DND-41 (cell line): Measurements from ENCODE around the gene ESR1.

ENCODE experiments used
- ATAC-seq: fragments of 200-7000 bp; cut with Tn5 transposase; 3 replicates; pipeline ENCODE4 v1.9.1; 2021; ENCODE audit warnings: low read depth; ENCODE audit not compliant: insufficient read depth
- DNase-seq: peaks from one replicate; pipeline ENCODE4 v3.0.0-alpha.2; 2020
- H2AFZ ChIP-seq: 2 replicates; pipeline ENCODE4 v1.6.0; 2012; ENCODE audit warnings: low read depth, low read length
- H3K27ac ChIP-seq: 2 replicates; pipeline ENCODE4 v1.5.1; 2012; ENCODE audit warnings: low read length, inconsistent platforms
- H3K27me3 ChIP-seq: fragments of 200-600 bp; sonication (generic); 2 replicates; pipeline ENCODE4 v1.6.0; 2012; ENCODE audit warnings: low read length, mild to moderate bottlenecking, inconsistent platforms; ENCODE audit not compliant: insufficient read depth, poor library complexity
- H3K36me3 ChIP-seq: 2 replicates; pipeline ENCODE4 v1.5.1; 2012; ENCODE audit warnings: low read length, inconsistent platforms; ENCODE audit not compliant: insufficient read depth
- H3K4me1 ChIP-seq: 2 replicates; pipeline ENCODE4 v1.5.1; 2012; ENCODE audit warnings: mild to moderate bottlenecking, low read length; ENCODE audit not compliant: insufficient read depth
- H3K4me2 ChIP-seq: 2 replicates; pipeline ENCODE4 v1.6.0; 2012; ENCODE audit warnings: mild to moderate bottlenecking, moderate library complexity, low read length, inconsistent platforms; ENCODE audit not compliant: insufficient read depth
- H3K4me3 ChIP-seq, 2 experiments: fragments of 200-600 bp in 1 of 2; shearing (Covaris generic) in 1 of 2; 2 replicates each; pipeline ENCODE4 v1.5.1; 2012 to 2016; ENCODE audit warnings: inconsistent platforms in 2 of 2, low read length in 2 of 2, mild to moderate bottlenecking in 2 of 2, low read depth in 1 of 2, moderate library complexity in 1 of 2
- H3K79me2 ChIP-seq: 2 replicates; pipeline ENCODE4 v1.6.0; 2012; ENCODE audit warnings: low read length, inconsistent platforms; ENCODE audit not compliant: insufficient read depth
- H3K9ac ChIP-seq: 2 replicates; pipeline ENCODE4 v1.6.0; 2012; ENCODE audit warnings: low read depth, mild to moderate bottlenecking, inconsistent platforms, low read length, moderate library complexity
- H3K9me3 ChIP-seq: 2 replicates; pipeline ENCODE4 v1.5.1; 2012; ENCODE audit warnings: low read length, moderate library complexity, mild to moderate bottlenecking, inconsistent platforms; ENCODE audit not compliant: insufficient read depth, severe bottlenecking
- H4K20me1 ChIP-seq: 2 replicates; pipeline ENCODE4 v1.6.0; 2012; ENCODE audit warnings: low read length; ENCODE audit not compliant: insufficient read depth
- CTCF ChIP-seq: IDR thresholded peaks from 2 replicates; pipeline ENCODE4 v1.5.1; 2012; ENCODE audit warnings: borderline replicate concordance, low read length, moderate library complexity, mild to moderate bottlenecking; ENCODE audit not compliant: poor library complexity, severe bottlenecking; ENCODE audit errors: extremely low read depth
- EZH2 ChIP-seq: IDR thresholded peaks from 3 replicates; pipeline ENCODE4 v1.6.1; 2012; ENCODE audit warnings: borderline replicate concordance, low read depth, mild to moderate bottlenecking, moderate library complexity, low read length, inconsistent platforms; ENCODE audit not compliant: severe bottlenecking

ESR1 gene

GRCh38 chr6:152118224-152118623, 310.7 kb downstream of the ESR1 start:
- Histone ChIP-seq H4K20me1 (no peaks in the 10 kb centered on the region), H3K4me1 (no peaks in the 10 kb centered on the region), H3K4me2 (no peak overlapping the region), H3K79me2 (no peaks in the 10 kb centered on the region), H3K4me3 (no peak overlapping the region), H3K27ac (no peak overlapping the region), H3K9me3 (no peaks in the 10 kb centered on the region), H2AFZ (no peak overlapping the region), H3K36me3 (peaks cover 6% of the 10 kb centered on the region; the same call in 1 of the 2 replicates), H3K9ac (no peak overlapping the region), H3K27me3 (no peaks in the 10 kb centered on the region)
- DNase-seq (no peak), ATAC-seq (no peak)
- TF ChIP-seq EZH2 (no peak), CTCF (no peak)

- H3K79me2 ChIP-seq, result no peaks in the 10 kb centered on the region
- H3K4me1 ChIP-seq, result no peaks in the 10 kb centered on the region
- H3K4me2 ChIP-seq, result no peak overlapping the region
- TF ChIP-seq EZH2 (no peak), CTCF (no peak)
- no peaks in the 10 kb centered on the region for H3K27me3 ChIP-seq
- H3K27ac ChIP-seq, result no peak overlapping the region
- no peak overlapping the region for H3K4me3 ChIP-seq
- peaks cover 6% of the 10 kb centered on the region; the same call in 1 of the 2 replicates for H3K36me3 ChIP-seq
- H4K20me1 ChIP-seq, result no peaks in the 10 kb centered on the region
- H3K9ac ChIP-seq, result no peak overlapping the region
- no peak overlapping the region for H2AFZ ChIP-seq
- DNase-seq, result no peak
- ATAC-seq, result no peak
- no peaks in the 10 kb centered on the region for H3K9me3 ChIP-seq
These were observed 311.2 kb downstream of the ESR1 start for GRCh38 chr6:152118678-152119077.

- Histone ChIP-seq H3K27ac (no peak overlapping the region), H3K27me3 (no peaks in the 10 kb centered on the region), H3K9me3 (no peaks in the 10 kb centered on the region), H4K20me1 (no peaks in the 10 kb centered on the region), H3K4me2 (no peak overlapping the region), H3K9ac (no peak overlapping the region), H3K4me3 (no peak overlapping the region), H2AFZ (no peak overlapping the region), H3K36me3 (peaks cover 6% of the 10 kb centered on the region; the same call in 1 of the 2 replicates), H3K79me2 (no peaks in the 10 kb centered on the region), H3K4me1 (no peaks in the 10 kb centered on the region)
- no peak for ATAC-seq
- TF ChIP-seq EZH2 (no peak), CTCF (no peak)
- no peak for DNase-seq
These were observed 312.3 kb downstream of the ESR1 start for GRCh38 chr6:152119831-152120230.

- no peak overlapping the region for H3K27ac ChIP-seq
- H3K4me3 ChIP-seq, result no peak overlapping the region
- no peak overlapping the region for H3K4me2 ChIP-seq
- ATAC-seq (no peak), DNase-seq (no peak)
- H2AFZ ChIP-seq, result no peak overlapping the region
- H3K79me2 ChIP-seq, result no peaks in the 10 kb centered on the region
- peaks cover 6% of the 10 kb centered on the region; the same call in 1 of the 2 replicates for H3K36me3 ChIP-seq
- no peaks in the 10 kb centered on the region for H4K20me1 ChIP-seq
- no peak overlapping the region for H3K9ac ChIP-seq
- no peaks in the 10 kb centered on the region for H3K27me3 ChIP-seq
- H3K4me1 ChIP-seq, result no peaks in the 10 kb centered on the region
- TF ChIP-seq CTCF (no peak), EZH2 (no peak)
- no peaks in the 10 kb centered on the region for H3K9me3 ChIP-seq
These were observed 314.4 kb downstream of the ESR1 start for GRCh38 chr6:152121910-152122309.
